Large intestine (tissue), 3 donors: ENCODE results near the gene G0S2. TPM values are rescaled to one million over a fixed set of nuclear protein-coding genes. Genes with fewer than 3 reads are reported as not detected.

Experiments
- DNase-seq, 2 donors: peaks; one replicate each; pipeline versions ENCODE4 v3.0.0 to v3.0.0-alpha.2; 2013
- H3K27ac ChIP-seq: one replicate; pipeline ENCODE4 v1.5.1; 2013; ENCODE audit warnings: low read length
- H3K27me3 ChIP-seq: 2 replicates; pipeline ENCODE4 v1.6.1; 2013; ENCODE audit warnings: low read length; ENCODE audit not compliant: control insufficient read depth, insufficient read depth
- H3K36me3 ChIP-seq: 2 replicates; pipeline ENCODE4 v1.6.1; 2013; ENCODE audit warnings: low read length; ENCODE audit not compliant: control insufficient read depth, insufficient read depth
- H3K4me1 ChIP-seq: one replicate; pipeline ENCODE4 v1.6.1; 2013; ENCODE audit warnings: low read length; ENCODE audit not compliant: control insufficient read depth, insufficient read depth
- H3K4me3 ChIP-seq: one replicate; pipeline ENCODE4 v1.5.1; 2013; ENCODE audit warnings: low read length
- H3K9me3 ChIP-seq: one replicate; pipeline ENCODE4 v1.6.1; 2013; ENCODE audit warnings: mild to moderate bottlenecking, low read depth, low read length, moderate library complexity; ENCODE audit not compliant: control insufficient read depth
- WGBS: methylation state at CpG from one replicate; pipeline ENCODE4 v1.1.5; 2013; ENCODE audit warnings: low lambda C conversion rate; ENCODE audit not compliant: insufficient coverage; 5-methylcytosine and 5-hydroxymethylcytosine counted together
- polyA plus RNA-seq: library from polyadenylated mRNA; unstranded; fragments of 120-200 nt; gene quantifications from one replicate; pipeline ENCODE4 v1.2.1, GENCODE V29; 2013

Gene G0S2
- polyA plus RNA-seq, 1 donor, result 167 TPM

DNA sequence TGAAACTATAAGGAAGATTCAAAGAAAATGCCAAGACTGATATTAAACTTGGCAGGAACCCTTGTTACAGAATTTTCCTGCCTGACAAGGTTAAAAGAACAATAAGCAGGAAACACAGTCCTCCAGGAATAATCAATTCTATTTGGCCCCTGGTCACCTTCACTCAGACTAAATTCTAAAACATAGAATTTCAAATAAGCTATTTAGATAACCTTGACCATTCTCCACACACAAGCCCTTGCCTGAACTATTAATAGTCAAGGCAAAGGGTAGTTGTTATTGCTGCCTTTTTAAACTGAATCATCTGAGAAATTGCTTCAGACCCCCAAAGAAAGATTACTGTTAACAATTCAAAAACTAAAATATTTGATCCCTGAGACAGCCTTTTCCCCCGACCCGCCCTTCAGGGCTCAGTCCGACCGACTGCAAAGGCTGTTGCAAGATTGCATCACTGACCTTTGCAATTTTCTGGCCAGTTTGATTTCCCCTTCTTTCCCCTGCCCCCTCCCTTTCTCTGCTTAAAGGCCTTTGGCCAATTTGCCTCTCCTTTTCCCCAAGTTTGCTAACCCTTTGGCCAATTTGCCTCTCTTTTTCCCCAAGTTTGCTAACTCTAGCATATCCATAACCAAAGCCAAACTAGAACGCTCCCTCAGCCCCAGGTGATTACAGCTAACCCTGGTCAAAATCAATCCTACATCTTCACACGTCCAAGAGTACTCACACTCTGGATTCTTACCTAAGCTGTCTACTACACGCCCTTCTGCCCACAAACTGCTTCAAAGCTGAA is 1.4 kb upstream of the G0S2 start:
- peak in 1 of 2 donors; percentile 50 for DNase-seq
- 49% methylated on average over 3 of the region's 7 CpGs for WGBS
- Histone ChIP-seq H3K9me3 (no peaks in the 10 kb centered on the region), H3K4me1 (peaks cover 20% of the 10 kb centered on the region), H3K36me3 (no peaks in the 10 kb centered on the region), H3K27ac (peak overlapping the region; percentile 70), H3K27me3 (peaks cover 2% of the 10 kb centered on the region), H3K4me3 (no peak overlapping the region)

DNA sequence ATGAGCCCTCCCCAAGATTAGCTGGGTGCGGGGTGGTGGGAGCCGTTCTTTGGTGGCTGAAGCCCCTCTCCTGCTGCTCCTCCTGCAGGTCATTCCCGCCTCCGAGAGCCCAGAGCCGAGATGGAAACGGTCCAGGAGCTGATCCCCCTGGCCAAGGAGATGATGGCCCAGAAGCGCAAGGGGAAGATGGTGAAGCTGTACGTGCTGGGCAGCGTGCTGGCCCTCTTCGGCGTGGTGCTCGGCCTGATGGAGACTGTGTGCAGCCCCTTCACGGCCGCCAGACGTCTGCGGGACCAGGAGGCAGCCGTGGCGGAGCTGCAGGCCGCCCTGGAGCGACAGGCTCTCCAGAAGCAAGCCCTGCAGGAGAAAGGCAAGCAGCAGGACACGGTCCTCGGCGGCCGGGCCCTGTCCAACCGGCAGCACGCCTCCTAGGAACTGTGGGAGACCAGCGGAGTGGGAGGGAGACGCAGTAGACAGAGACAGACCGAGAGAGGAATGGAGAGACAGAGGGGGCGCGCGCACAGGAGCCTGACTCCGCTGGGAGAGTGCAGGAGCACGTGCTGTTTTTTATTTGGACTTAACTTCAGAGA is 448 bp downstream of the G0S2 start:
- peaks cover 20% of the 10 kb centered on the region for H3K4me1 ChIP-seq
- no peaks in the 10 kb centered on the region for H3K9me3 ChIP-seq
- WGBS, result no CpG with 5 or more reads among the region's 34 CpGs
- H3K27ac ChIP-seq, result peak overlapping the region; percentile 70
- H3K27me3 ChIP-seq, result peaks cover 2% of the 10 kb centered on the region
- DNase-seq, result peak in 1 of 2 donors; percentile 71
- H3K36me3 ChIP-seq, result no peaks in the 10 kb centered on the region
- H3K4me3 ChIP-seq, result peak overlapping the region; percentile 79

DNA sequence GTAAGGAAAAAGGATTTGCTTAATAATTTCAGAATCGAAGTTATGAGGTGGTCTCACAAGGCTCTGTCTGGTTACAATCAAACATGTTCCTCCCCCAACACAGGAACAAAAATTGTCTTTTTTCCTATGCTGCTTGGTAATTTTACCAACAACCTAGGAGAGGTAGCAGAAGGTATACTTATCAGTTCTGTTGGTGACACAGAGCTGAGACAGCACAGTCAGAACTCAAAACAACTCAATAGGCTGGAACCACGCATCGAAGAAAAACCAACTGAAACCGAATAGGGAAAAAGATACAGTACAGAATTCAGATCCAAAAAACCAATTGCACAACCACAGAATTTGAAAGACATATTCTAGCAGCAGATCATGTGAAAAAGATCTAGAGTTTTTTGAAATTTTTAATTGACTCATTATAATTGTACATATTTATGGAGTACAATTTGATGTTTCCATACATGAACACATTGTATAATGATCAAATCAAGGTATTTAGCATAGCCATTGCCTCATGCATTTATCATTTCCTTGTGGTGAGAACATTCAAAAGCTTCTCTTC is 3.8 kb downstream of the G0S2 start:
- H3K9me3 ChIP-seq, result no peaks in the 10 kb centered on the region
- WGBS, result no CpG with 5 or more reads among the region's 4 CpGs
- no peak overlapping the region for H3K27ac ChIP-seq
- H3K4me1 ChIP-seq, result peaks cover 10% of the 10 kb centered on the region
- peaks cover 2% of the 10 kb centered on the region for H3K27me3 ChIP-seq
- H3K36me3 ChIP-seq, result no peaks in the 10 kb centered on the region
- H3K4me3 ChIP-seq, result no peak overlapping the region
- no peak for DNase-seq

GRCh38 chr1:209685821-209686220 is 10.6 kb downstream of the G0S2 start:
- no peak for DNase-seq
- Histone ChIP-seq H3K27ac (no peak overlapping the region), H3K4me3 (no peak overlapping the region), H3K9me3 (no peaks in the 10 kb centered on the region), H3K4me1 (peaks cover 5% of the 10 kb centered on the region), H3K27me3 (no peaks in the 10 kb centered on the region), H3K36me3 (no peaks in the 10 kb centered on the region)
- 91% methylated on average over 1 of the region's 4 CpGs for WGBS

- H3K9me3 ChIP-seq, result no peaks in the 10 kb centered on the region
- H3K27me3 ChIP-seq, result no peaks in the 10 kb centered on the region
- no peak overlapping the region for H3K27ac ChIP-seq
- no peak for DNase-seq
- H3K4me1 ChIP-seq, result peaks cover 5% of the 10 kb centered on the region
- H3K4me3 ChIP-seq, result no peak overlapping the region
- WGBS, result 93% methylated on average over 2 of the region's 4 CpGs
- no peaks in the 10 kb centered on the region for H3K36me3 ChIP-seq
Observed at GRCh38 chr1:209686322-209686721, 11.1 kb downstream of the G0S2 start.

GRCh38 chr1:209688746-209689234 is 13.6 kb downstream of the G0S2 start:
- Histone ChIP-seq H3K27me3 (no peaks in the 10 kb centered on the region), H3K9me3 (no peaks in the 10 kb centered on the region), H3K36me3 (no peaks in the 10 kb centered on the region), H3K4me3 (no peak overlapping the region), H3K27ac (no peak overlapping the region), H3K4me1 (peaks cover 5% of the 10 kb centered on the region)
- WGBS, result no CpG with 5 or more reads among the region's 1 CpG
- DNase-seq, result no peak

DNA sequence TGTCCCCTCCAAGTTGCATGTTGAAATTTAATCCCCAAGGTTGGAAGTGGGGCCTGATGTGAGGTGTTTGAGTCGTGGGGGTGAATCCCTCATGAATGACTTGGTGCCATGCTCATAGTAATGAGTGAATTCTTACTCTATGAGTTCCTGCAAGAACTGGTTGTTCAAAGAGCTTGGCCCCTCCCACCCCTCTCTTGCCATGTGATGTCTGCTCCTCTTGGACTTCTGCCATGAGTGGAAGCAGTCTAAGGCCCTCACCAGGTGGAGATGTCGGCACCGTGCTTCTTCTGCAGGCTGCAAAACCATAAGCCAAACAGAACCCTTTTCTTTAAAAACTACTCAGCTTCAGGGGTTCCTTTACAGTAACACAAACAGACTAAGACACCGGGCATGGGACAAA is 14.3 kb downstream of the G0S2 start:
- no peaks in the 10 kb centered on the region for H3K36me3 ChIP-seq
- H3K27ac ChIP-seq, result no peak overlapping the region
- no peak overlapping the region for H3K4me3 ChIP-seq
- peaks cover 8% of the 10 kb centered on the region for H3K4me1 ChIP-seq
- WGBS, result 100% methylated on average over 1 of the region's 4 CpGs
- H3K27me3 ChIP-seq, result no peaks in the 10 kb centered on the region
- no peaks in the 10 kb centered on the region for H3K9me3 ChIP-seq
- DNase-seq, result peak; percentile 42 to 63

DNA sequence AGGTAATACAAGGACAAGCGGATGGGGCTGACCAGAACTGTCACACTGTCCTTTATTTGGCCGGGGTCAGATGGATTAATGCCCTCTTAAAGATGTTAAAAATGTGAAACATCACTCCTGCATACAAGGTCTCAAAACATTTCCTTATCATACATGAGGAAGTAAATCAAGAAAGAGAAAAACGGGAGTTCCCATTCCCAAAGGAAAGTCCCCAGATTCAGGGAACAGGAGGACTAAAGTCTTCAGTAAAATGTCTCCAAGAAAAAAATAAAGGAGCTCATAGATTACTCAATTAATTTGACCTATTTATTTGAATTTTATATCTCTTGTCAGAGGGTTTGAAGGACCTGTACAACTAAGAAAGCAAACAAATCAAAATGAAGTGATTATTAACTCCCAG is 16.0 kb downstream of the G0S2 start:
- WGBS, result 80% methylated on average over 1 of the region's 3 CpGs
- no peak overlapping the region for H3K4me3 ChIP-seq
- no peaks in the 10 kb centered on the region for H3K27me3 ChIP-seq
- peaks cover 8% of the 10 kb centered on the region for H3K4me1 ChIP-seq
- no peaks in the 10 kb centered on the region for H3K36me3 ChIP-seq
- no peak overlapping the region for H3K27ac ChIP-seq
- H3K9me3 ChIP-seq, result no peaks in the 10 kb centered on the region
- DNase-seq, result no peak

DNA sequence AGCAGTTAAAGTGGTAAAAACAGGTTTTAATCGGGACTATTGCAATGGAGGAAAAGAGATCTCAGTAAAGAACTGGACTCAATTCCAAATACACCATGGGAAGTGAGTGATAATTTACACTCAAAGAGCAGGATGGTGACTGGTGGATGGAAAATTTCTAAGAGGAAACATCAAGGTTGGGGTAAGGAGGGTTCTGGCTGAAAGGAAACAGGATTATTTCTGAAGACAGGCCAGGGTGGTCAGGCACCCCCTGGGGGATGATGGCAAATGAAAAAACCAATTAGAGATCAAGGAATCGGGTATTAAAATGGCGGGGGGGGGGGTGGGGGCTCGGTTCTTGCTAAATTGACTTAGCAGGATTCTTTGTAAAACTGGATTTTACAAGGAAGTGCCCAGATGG is 17.1 kb downstream of the G0S2 start:
- DNase-seq, result no peak
- no peak overlapping the region for H3K27ac ChIP-seq
- no CpG with 5 or more reads among the region's 4 CpGs for WGBS
- H3K4me3 ChIP-seq, result no peak overlapping the region
- H3K4me1 ChIP-seq, result peaks cover 8% of the 10 kb centered on the region
- H3K9me3 ChIP-seq, result no peaks in the 10 kb centered on the region
- H3K36me3 ChIP-seq, result no peaks in the 10 kb centered on the region
- no peaks in the 10 kb centered on the region for H3K27me3 ChIP-seq

DNA sequence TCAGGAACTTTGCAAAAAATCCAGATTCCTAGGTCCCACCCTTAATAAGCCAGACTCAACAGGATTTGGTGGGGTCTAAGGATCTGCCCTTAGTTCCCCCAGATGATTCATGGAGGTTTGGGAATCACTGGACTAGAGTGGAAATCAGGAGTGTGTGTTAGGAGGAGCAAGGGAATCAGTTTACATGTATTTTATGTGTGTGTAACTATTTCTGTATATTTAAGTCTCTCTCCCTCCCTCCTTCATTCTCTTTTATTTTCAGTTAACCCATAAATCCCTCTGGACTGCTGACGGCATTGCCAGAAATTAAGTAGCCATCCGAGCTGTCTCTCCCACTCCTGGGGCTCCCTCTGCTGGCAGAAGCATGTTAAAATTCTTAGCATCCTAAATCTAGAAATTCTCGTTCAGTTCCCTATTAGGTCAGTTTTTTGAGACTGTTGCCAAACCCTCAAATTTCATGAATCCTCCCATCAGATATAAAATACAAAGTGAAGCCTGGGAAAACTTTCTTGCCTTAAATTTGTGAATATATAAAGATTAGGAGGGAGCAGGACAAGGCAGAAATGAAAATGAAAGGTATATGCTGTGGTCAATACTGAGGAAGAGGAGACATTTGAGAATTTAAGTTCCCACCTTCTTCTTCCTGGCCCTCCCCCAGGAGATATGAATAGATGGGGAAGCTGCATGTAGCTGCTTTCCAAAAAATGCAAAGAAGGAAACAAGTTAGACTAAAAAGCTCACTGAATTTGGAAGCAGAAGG is 17.7 kb downstream of the G0S2 start:
- Histone ChIP-seq H3K27me3 (no peaks in the 10 kb centered on the region), H3K4me1 (peaks cover 8% of the 10 kb centered on the region), H3K36me3 (no peaks in the 10 kb centered on the region), H3K27ac (no peak overlapping the region), H3K9me3 (no peaks in the 10 kb centered on the region), H3K4me3 (no peak overlapping the region)
- peak; percentile 57 to 64 for DNase-seq
- WGBS, result no CpG with 5 or more reads among the region's 3 CpGs
